ENCODE data around the gene NLRP2B. TPM values are rescaled to one million over a fixed set of nuclear protein-coding genes. Genes with fewer than 3 reads are reported as not detected.

The NLRP2B gene
- total RNA-seq, 1 experiment from 2014 or later: not detected

DNA sequence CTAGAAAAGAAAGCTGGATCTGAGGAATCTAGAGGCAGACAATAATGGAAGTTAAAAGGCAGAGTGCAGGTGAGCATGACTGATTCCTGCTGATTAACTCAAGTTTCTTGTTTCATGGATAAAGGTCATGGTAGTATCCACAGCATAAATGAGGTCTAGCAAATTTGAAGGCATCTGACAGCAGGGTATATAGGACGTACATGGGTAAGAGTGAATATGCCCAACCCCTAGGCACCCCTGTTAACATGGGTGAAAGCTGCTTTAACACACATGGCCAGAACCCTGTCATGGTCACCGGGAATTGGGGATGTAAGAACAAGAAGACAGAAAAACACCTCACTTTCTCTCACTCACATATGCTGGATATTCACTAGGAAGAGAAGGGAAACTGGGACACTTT is 25.0 kb downstream of the NLRP2B start:
- Histone ChIP-seq H3K23me2 (ENCODE audit: insufficient read length, low read depth, low read length, poor library complexity, severe bottlenecking) (no peaks in the 10 kb centered on the region), H4K5ac (ENCODE audit: insufficient read length, low read depth, low read length) (no peak overlapping the region), H3K14ac (ENCODE audit: insufficient read depth, low read length) (no peak overlapping the region), H2BK120ac (ENCODE audit: low read depth, low read length, poor library complexity, severe bottlenecking) (no peak overlapping the region), H3K9ac (ENCODE audit: extremely low read depth, insufficient read length, low read length) (no peak overlapping the region), H3K23ac (ENCODE audit: insufficient read length, low read depth, low read length) (no peak overlapping the region), H4K8ac (replicated peaks; ENCODE audit: insufficient read length, low read depth, low read length) (no peak overlapping the region), H2BK15ac (ENCODE audit: low read depth, low read length) (no peak overlapping the region), H3K4ac (ENCODE audit: low read depth, low read length) (no peak overlapping the region), H3K18ac (ENCODE audit: insufficient read length, low read depth, low read length) (no peak overlapping the region), H3K79me2 (ENCODE audit: insufficient read depth, low read length) (no peaks in the 10 kb centered on the region), H2BK5ac (ENCODE audit: insufficient read length, low read length) (no peak overlapping the region), H4K20me1 (ENCODE audit: control insufficient read depth, insufficient read depth, insufficient read length) (no peaks in the 10 kb centered on the region), H3K4me1 (ENCODE audit: insufficient read depth, low read length) (peaks cover 2% of the 10 kb centered on the region; the same call in 1 of the 2 replicates), H3K56ac (ENCODE audit: insufficient read length, low read depth, low read length) (no peak overlapping the region), H3K9me3 (ENCODE audit: control insufficient read depth, low read depth, low read length) (peaks cover 54% of the 10 kb centered on the region), H2BK20ac (ENCODE audit: low read depth, low read length, poor library complexity, severe bottlenecking) (no peak overlapping the region), H3K27me3 (ENCODE audit: insufficient read depth, low read length) (no peaks in the 10 kb centered on the region), H3K79me1 (ENCODE audit: insufficient read depth, low read depth, low read length, poor library complexity, severe bottlenecking) (no peaks in the 10 kb centered on the region), H3T11ph (ENCODE audit: low read length) (no peak overlapping the region), H4K91ac (ENCODE audit: insufficient read length, low read depth, low read length) (no peak overlapping the region), H2AFZ (ENCODE audit: low read length) (no peak overlapping the region), H2AK5ac (ENCODE audit: insufficient read length, low read length) (no peak overlapping the region), H2BK12ac (ENCODE audit: insufficient read length, low read depth, low read length) (no peak overlapping the region), H3K27ac (ENCODE audit: insufficient read length, low read depth, low read length) (no peak overlapping the region), H3K4me2 (ENCODE audit: insufficient read depth, insufficient read length, low read length) (no peak overlapping the region)
- Mint-ChIP-seq H3K9me3 (peaks cover 83 to 90% of the 10 kb centered on the region in 2 experiments), H3K27ac (no peak overlapping the region), H3K4me1 (peaks cover 12 to 20% of the 10 kb centered on the region in 2 experiments), H3K36me3 (ENCODE audit: insufficient read depth in 1 of 3, low read depth in 3 of 3) (peaks cover 23 to 27% (median 24%) of the 10 kb centered on the region in 3 experiments), H3K4me3 (no peak overlapping the region), H3K27me3 (ENCODE audit: low read depth) (no peaks in the 10 kb centered on the region)
- no peak for TF ChIP-seq CTCF (conservative IDR thresholded peaks at IDR 0.05)
- DNase-seq: no peak
- no CpG with 5 or more reads among the region's 2 CpGs for WGBS (ENCODE audit: extremely low coverage, insufficient read length, low lambda C conversion rate)

Data from H9 (cell line).